NCI-H146 treated with DMSO at 0.1 percent for 48 hours (cell line): ENCODE measurements around the gene DHRS3.

ENCODE experiments used
- DNase-seq: peaks from one replicate; lab custom pipeline; 2025; ENCODE audit not compliant: unreplicated experiment; lab: John Stamatoyannopoulos, UW

The DHRS3 gene

DNA sequence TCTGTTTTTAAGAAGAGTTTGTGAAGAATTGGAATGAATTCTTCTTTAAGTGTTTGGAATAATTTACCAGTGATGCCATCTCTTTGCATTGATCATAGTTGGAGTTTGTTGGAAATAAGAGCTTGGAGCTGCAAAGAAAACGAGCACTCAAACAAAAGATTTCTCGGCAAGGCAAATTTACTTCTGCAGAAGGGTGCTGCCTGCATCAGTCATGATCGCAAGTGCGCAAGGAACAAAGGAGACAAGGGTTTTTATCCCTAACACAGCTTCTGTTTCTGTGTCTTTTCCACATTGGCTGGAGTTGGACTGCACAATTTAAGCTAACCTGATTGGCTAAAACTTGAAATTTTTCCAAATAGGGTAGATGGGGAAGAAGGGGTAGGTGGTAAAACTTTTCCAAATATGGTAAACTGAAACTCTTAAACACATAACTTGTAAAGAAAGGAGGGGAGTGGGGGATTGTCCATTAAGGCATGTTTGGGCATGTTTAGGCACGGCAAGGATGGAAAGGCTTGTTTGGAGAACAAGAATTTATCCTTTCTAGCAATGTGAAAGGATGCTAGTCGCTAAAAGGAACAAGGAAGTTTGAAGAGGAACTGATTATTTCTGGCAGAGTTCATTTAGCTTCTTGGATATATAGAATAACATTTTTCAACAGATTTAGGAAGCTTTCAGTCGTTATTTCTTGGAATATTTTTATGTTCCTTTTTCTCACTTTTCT is 22.4 kb upstream of the DHRS3 start:
- DNase-seq = no peak

DNA sequence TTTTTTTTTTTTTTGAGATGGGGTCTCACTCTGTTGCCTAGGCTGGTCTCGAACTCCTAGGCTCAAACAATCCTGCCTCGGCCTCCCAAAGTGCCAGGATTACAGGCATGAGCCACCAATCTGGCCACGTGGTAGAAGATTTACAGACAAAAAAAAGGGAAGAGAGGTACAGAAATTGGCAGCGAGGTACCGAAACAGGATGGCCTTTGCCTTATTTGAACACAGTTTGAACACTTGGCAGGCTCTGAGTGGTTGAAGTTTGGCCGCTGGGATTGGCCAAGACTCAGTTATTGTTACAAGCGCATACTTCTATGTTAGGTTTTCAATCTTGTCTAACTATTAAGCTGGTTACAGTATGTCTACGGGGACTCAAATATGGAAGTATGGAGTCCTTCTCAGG is 19.7 kb upstream of the DHRS3 start:
- DNase-seq = no peak

DNA sequence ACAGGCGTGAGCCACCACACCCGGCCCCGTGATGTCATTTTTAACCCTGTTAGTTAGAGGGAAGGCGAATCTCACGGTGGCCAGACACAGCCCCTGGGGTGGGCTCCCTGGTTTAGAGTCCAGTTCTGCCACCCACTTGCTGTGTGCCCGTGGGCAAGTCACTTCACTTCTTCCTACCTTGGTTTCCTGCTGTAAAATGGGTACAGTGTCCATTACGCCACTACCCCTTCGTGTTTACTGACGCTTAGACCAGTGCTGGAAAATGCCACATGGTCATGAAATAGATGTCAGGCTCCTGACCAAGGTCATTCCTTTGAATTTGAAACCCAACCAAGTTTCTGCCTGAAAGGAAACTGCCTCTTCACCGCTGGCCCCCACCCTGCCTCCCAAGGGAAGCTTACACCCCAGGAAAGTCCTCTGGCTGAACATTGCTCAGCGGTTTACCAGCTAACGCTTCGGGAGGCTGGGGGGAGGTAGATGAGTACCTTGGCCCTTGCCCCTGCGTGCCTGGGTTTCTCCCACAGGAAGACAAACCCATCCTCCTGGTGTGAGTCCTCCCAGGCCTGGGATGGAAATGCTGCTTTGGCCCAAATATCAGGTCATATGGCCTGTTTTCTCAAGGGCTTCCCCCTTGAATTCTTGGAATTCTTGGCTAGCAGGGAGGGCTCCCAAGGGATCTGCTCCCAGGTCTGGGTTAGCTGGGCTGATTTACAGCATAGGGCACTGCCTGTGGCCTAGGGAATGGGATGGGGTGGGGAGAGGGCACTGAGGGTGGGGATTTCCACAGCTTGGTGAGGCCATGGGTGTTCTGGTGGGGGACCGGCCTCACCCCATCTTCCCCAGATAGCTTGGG is 18.3 kb upstream of the DHRS3 start:
- DNase-seq = no peak

DNA sequence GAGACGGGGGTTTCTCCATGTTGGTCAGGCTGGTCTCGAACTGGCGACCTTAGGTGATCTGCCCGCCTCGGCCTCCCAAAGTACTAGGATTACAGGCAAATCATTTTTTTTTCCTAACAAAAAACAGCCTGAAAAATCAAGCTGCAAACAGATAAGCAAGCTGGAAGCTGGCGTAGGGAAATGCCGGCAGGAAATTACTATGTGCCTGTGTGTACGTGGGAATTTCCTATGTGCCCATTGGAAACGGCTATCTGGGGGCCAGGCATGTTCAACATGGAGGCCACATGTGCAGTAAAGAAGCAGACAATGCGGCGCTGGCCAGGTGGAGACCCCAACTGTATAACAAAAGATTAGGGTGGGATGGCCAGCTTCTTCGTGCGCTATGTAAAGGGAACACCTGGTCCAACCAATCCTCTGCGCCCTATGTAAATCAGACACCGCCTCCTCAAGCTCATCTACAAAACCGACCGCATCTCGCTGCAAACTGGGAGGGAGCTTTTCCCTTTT is 16.7 kb upstream of the DHRS3 start:
- DNase-seq = no peak

DNA sequence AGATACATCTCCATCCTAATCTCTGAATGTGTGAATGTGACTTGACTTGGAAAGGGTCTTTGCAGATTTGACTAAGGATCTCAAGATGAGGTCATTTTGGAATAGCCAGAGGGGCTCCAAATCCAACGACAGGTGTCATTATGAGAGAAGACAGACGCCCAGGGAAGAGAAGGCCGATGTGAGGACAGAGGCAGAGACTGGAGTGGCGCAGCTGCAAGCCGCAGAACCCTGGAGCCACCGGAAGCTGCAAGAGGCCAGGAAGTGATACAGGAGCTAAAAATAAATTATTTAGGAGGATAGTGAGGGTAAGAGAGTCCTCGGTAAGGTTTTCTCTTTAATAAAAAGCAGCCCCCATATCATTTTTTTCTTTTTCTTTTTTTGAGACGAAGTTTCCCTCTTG is 16.1 kb upstream of the DHRS3 start:
- DNase-seq = no peak

DNA sequence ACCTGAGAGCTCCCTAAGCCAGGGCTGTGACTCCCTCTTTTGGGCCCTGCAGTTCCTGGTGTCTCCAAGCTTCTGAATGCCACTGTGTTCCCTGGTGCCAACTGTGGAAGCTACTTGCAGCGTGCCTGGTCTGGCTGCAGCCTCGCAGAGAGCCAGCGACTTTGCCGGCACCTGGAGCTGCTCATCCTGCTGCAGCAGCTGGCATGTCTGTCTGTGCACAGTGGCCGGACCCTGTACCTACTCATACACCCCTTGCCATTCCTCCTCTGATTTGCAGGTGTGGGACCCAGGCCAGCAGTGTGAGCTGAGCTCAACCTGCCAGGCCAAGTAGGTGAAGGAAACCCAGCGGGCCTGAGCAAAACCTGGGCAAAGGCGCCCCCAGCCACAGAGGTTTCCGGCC is 13.6 kb upstream of the DHRS3 start:
- DNase-seq = no peak

DNA sequence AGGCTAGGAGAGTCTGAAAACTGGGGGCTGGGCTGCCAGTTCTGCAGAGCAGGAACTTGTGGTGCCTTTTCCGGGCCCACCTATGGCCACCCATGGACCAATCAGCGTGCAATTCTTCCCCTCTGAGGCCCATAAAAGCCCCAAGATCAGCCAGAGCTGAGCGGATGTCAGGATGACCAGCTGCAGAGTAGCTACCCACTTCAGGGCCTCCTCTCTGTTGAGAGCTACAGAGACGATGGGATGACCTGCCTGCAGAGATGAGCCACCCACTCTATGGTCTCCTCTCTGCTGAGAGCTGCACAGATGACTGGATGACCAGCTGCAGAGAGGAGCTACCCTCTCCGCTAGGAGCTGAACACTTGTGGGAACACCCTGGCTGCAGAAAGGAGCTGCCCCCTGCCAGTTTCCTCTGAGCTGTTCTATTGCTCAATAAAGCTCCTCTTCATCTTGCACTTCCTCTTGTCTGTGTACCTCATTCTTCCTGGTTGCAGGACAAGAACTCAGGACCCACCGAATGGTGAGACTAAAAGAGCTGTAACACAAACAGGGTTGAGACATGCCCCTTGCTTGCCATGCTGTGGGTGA is 13.0 kb upstream of the DHRS3 start:
- no peak for DNase-seq

DNA sequence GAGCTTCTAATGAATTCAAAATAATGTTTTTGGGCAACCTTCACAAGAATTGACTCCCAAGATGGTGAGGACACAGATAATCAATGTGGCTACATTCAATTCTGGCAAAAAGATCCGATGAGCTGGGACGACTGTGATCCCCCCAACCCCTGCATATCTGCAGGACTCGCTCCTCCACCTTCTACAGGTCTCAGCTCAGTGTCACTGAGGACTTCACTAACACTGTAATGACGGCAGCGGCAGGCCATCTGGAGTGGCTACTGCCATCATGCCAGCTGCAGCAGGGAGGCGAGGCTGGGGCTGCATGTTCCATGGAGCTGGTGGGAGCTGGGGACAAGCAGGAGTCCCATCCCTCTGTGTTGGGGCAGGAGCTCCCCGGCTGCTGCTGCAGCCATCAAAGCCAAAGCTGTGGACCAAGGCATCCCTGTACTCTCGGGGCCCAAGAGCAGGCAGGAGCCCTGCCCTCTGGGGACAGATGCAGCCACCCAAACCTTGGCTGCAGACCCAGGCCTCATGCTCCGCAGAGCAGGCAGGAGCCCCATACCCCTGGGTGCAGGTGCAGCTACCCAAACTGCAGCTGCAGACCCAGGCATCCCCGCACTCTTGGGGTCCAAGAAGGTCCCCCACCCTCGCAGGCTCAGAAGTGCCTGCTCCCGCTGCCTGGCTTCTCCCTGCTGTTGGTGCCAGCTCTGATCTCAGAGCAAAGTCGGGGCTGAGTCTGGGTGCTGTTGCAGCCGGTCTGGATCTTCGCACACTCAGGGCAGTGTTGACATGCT is 12.2 kb upstream of the DHRS3 start:
- DNase-seq = no peak

DNA sequence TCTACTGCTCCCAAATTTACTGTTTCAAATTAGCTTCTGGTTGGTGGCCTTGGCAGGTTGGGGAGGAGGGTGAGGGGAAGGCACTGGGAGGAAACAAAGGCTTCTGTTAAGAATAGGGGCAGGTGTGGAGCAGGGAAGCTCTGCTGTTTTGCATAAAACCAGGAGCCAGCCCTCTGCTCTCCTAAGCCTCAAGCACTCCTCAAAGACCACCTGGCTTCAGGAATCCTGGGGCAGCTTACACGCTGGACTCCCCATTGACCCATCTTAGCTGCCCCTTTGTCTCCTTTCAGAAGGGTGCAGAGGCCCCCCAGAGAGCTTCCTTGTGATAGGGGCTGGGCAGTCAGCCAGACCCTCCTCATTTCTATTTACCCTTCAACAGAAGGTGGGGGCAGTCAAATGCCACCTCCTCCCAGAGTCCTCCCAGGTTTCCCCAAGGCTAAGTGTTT is 11.5 kb upstream of the DHRS3 start:
- no peak for DNase-seq

DNA sequence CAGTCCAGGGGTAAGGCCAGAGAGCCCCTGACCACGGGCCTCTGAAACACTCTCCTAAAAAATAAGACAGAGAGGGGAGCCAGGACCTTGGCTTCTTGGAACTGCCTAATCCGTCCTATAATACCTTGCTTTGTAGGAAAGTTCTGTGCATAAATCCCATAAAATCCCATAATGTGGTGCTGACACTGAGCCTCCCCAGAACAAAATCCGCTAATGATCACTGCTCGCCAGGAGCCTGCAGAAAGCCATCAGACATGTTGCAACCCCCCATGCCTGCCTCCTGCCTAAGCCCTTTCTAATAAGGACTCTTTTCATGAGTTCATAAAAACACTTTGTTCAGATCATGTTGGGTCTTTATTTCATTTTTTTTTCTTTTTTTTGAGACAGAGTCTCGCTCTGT is 9.3 kb upstream of the DHRS3 start:
- no peak for DNase-seq

DNA sequence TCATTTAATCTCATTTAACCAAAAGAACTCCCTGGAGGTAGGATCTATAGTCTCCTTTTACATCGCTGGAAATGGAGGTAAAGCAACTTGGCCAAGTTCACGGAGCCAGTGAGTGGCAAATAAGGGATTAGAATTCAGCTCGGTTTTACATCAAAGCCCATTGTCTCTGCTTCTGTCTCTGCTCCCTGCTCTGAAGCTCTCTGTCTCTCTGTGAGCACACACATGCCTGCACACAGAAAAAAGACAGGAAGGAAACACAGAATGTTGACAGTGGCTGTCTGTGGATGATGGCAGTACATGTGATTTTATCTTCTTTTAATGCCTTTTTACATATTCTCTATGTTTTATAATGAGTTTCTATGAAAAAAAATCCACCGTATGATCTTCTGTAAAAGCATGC is 8.9 kb upstream of the DHRS3 start:
- no peak for DNase-seq

DNA sequence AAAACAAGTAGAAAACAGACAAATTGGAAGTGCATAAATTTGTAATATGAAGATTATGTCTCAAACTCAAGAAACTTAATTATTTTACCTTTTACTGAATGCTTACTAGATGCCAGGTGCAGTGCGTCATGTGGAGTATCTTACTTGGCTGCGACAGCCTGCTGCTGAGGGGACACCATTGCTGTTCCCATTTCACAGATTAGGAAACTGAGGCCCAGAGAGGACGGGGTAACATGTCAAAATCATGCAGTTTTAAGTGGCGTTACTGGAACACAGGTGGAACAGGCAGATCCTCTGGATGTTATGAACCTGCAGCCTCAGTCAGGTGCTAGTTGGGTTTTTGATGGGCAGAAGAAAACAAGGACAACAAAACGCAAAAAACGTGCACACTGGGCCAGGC is 7.3 kb upstream of the DHRS3 start:
- DNase-seq = no peak

DNA sequence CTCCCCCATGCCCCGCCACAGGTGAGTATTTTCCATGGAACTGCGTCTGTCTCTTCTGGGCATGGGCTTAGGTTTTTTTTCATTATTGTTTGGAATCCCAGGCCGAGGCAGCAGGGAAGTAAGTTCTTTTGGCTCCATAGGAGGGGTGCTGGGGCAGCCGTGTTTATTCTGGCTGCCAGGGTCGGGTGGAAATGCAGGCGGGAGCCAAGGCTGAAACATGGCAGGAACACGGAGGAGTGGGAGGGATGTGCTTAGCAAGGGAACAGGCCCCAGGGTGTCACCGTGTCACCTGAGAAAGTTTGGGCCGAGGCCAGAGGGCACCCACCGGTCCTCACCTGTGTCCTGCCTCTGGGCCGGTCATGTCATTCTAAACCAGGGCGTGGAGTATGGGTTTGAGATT is 4.5 kb upstream of the DHRS3 start:
- DNase-seq = no peak

DNA sequence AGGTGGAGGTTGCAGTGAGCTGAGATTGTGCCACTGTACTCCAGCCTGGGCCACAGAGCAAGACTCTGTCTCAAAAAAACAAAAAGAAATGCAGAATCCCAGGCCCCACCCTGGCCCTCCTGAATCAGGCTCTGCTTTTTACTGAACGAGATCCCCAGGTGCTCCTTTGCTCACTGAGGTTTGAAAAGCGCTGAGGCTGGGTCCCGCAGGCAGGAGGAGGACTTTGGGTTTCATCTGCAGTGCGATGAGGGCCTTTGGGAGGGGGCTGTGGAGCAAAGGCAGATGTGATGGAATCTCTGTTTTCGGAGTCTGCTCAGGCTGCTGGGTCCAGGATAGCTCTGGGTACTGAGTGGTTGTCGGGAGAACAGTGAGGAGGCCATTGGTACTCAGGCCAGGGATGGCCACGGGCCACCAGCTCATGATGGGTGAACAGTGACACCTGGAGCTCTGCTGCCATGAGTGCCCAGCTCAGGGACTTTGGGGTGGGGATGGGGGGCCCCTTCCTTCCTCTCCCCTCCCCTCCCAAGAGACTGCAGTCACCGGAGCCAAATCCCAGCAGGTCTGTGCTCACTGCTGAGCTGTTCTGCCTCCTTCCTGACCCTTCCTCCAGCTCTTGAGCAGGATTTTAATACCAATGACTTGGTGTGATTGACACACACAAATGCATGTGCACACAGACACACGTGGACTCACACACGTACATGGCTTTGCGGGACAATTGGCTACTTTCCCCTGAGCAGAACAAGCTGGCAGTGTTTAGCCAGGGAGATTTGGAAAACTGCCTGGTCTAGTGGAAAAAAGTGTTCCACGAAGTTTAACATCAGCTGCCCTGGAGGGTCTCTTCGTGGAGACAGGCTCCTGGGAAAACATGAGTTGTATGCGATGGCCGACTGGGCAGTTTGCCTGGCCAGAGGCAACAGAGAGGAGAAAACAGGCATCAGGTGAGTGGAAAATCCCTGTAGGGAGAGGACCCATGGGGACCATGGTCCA is 3.6 kb upstream of the DHRS3 start:
- DNase-seq = no peak

DNA sequence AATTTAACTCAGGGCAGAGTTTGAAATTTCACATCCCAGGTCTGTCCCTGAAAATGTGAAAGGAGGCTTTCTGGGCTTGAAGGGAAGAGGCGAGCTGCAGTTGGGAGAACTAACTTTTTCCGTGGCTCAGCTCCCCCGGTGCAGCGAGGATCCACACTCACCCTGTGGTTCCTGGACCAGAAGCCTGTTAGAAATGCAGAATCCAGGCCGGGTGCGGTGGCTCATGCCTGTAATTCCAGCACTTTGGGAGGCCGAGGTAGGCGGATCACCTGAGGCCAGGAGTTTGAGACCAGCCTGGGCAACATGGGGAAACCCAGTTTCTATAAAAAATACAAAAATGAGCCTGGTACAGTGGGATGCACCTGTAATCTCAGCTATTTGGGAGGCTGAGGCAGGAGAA is 2.9 kb upstream of the DHRS3 start:
- no peak for DNase-seq

DNA sequence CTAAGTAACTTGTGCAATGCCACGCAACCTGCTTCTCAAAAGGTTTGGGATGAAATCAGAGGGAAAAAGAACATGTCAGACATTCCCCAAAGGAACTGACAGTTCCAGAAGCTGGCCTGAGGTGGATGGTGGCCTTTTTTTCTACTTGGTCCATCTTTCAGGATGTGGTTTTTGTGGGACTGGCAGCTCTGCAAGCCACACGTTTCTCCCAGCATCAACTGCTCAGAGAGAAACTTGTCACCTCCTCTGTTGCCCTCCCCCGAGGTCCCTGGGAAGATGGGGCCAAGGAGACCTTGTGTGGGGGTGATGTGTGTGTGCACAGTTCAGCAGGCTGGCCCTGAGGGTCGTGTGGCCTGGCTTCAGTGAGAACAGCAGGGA is 2.5 kb upstream of the DHRS3 start:
- no peak for DNase-seq

DNA sequence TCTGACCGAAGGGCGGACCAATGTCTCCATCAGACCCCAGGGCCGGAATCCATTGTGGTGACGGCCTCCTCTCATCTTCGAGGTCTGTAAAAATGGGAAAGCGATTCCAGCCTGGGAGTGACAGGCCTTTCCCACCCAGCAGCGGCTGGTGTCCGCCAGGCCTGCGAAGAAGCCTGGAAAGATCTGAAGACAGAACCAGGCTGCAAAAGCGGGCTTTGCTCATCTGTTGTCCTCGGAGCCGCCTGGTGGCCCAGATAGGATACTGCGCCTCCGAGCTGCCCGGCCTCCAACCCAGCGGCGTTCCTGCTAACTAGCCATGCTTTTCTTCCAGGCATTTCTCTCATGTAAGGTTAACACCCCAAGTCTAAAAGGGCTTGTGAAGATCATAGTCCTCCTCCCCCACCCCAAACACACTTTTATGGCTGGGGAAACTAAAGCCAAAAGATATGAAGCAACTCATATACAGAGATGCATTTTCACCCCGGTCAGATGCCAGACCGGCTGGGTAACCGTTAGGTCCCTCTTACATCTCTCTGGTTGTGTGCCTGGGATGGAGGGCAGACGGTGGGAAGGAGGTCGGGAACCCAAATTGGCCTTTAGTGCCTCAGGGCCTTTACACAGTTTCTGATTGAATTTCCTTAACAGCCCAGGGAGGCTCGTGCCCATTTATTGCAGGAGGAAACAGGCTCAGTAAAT is 1.9 kb upstream of the DHRS3 start:
- DNase-seq = no peak

DNA sequence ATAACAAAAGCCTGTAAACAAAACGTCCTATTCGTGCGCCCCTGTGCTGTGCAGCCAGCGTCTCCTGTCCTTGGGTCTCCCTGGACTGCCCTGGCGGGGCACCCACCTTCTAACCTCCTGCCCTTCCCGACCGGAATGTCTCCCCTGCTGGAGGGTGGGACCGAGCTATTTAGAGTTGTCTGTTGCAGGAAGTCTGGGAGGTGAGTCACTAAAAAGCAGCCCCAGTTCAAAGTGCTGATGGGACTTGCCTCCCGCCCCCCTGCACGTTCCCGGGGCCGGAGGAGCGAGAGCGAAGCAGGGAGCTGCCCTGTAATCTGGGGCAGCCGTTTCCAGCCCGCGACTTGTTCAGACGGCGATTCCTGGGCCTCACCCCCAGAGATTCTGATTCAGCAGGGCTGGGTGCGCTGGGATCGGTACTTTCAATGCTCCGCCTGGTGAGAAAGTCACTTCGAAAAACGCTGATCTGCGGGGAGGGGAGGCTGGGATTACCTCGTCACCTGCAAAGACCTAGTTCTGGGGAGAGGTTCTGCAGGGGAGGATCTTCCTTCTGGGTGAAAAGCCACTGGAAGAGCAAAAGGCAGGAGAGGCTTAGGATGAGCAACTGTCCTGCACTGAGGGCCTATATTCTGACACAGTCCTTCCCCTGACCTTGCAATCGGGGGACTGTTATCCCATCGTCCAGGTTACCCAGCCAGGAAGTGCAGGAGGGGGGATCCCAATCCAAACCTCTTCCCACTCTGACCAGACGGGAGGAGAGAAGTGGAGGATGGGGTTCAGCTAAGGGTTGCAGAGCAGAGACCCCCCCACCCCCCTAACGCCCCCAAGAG is 1.2 kb upstream of the DHRS3 start:
- DNase-seq = no peak

DNA sequence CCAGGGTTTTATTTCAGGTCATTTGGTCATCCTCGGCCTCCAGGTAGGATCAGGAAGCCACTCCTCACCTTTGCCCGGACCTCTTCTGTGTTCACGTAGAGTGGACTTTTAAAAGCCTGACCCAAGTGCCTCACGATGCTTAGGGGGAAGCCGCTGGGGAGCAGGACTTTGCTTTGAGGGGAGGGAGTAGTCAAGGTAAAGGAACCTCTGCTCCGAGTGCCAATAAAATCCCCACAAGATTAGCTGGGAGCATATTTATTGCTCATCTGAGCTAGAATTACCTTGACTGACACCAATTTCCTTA is 603 bp upstream of the DHRS3 start:
- no peak for DNase-seq
